ENCODE data around the gene CSF1.

GRCh38 chr1:109907190-109907774, 3.4 kb upstream of the CSF1 start:
- TF ChIP-seq POLR2A (IDR thresholded peaks at IDR 0.05): no peak
- TF ChIP-seq, protein P1, sequence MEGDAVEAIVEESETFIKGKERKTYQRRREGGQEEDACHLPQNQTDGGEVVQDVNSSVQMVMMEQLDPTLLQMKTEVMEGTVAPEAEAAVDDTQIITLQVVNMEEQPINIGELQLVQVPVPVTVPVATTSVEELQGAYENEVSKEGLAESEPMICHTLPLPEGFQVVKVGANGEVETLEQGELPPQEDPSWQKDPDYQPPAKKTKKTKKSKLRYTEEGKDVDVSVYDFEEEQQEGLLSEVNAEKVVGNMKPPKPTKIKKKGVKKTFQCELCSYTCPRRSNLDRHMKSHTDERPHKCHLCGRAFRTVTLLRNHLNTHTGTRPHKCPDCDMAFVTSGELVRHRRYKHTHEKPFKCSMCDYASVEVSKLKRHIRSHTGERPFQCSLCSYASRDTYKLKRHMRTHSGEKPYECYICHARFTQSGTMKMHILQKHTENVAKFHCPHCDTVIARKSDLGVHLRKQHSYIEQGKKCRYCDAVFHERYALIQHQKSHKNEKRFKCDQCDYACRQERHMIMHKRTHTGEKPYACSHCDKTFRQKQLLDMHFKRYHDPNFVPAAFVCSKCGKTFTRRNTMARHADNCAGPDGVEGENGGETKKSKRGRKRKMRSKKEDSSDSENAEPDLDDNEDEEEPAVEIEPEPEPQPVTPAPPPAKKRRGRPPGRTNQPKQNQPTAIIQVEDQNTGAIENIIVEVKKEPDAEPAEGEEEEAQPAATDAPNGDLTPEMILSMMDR (IDR thresholded peaks at IDR 0.05): no peak
